Pancreas (tissue), 10 donors: ENCODE results near the gene KRTAP9-7. TPM values are rescaled to one million over a fixed set of nuclear protein-coding genes. Genes with fewer than 3 reads are reported as not detected.

Experiments used
- ATAC-seq, 4 donors: fragments of 200-7000 bp; cut with Tn5 transposase; one replicate each; pipeline versions ENCODE4 v1.8.0 to v1.9.1; 2020; ENCODE audit warnings: mild to moderate bottlenecking in 4 of 4, moderate library complexity in 4 of 4
- DNase-seq, 6 donors: peaks; one replicate each; pipeline ENCODE4 v3.0.0-alpha.2; 2020
- FAIRE-seq: peaks from 2 replicates; lab custom pipeline; 2012; peaks lifted over from hg19 to GRCh38; lab: Jason Lieb, UNC
- H3K27ac ChIP-seq, 4 donors: fragments of 200-600 bp; sonication (generic); 1 replicate in 3 of 4; 2 replicates in 1 of 4; pipeline versions ENCODE4 v1.5.0 to v1.8.0; 2020
- H3K27me3 ChIP-seq, 4 donors: fragments of 200-600 bp; one replicate each; pipeline ENCODE4 v1.8.0; 2021
- H3K36me3 ChIP-seq, 3 donors: fragments of 200-600 bp; sonication (generic) in 1 of 3; one replicate each; pipeline versions ENCODE4 v1.5.0 to v1.8.0; 2020 to 2021
- H3K4me1 ChIP-seq, 3 donors: fragments of 200-600 bp; one replicate each; pipeline ENCODE4 v1.8.0; 2021
- H3K4me3 ChIP-seq, 4 donors: fragments of 200-600 bp; sonication (generic) in 2 of 4; one replicate each; pipeline versions ENCODE4 v1.5.0 to v1.8.0; 2020 to 2021
- H3K9me3 ChIP-seq, 4 donors: fragments of 200-600 bp; one replicate each; pipeline ENCODE4 v1.8.0; 2021
- CTCF ChIP-seq, 4 donors: fragments of 200-600 bp; sonication (generic) in 3 of 4; IDR thresholded peaks; one replicate each; pipeline versions ENCODE4 v1.5.0 to v1.8.0; 2021; ENCODE audit warnings: antibody characterized with exemption in 4 of 4
- WGBS, 2 donors: extraction: QIAGEN DNeasy Blood & Tissue Kit; methylation state at CpG; one replicate each; pipeline ENCODE4 v1.1.7; 2013; 5-methylcytosine and 5-hydroxymethylcytosine counted together
- intact Hi-C, 3 donors: fragments of 100-400 bp; cut with DNase I; formaldehyde crosslinking; loops; one replicate each; pipeline versions ENCODE4 v1.11.1 to v1.14.2; 2022
- polyA plus RNA-seq, 2 donors: library from polyadenylated mRNA; stranded (reverse); fragments of 200-250 nt; gene quantifications; one replicate each; pipeline ENCODE4 v1.2.3, GENCODE V29; 2013
- total RNA-seq, 6 donors: library from RNA; stranded (reverse); fragmentation: NEBNext Ultra II Directional in 4 of 6; extraction: Animal tissue kit (Norgen Biotek cat#: 25700) in 4 of 6; gene quantifications; one replicate each; pipeline versions ENCODE4 v1.2.1 to v1.2.4, GENCODE V29; 2021 to 2023
- donor health status: healthy with polysubstance abuse.
- donor health status: DM: no; HTN: no; CAD: no; lungs with moderate emphysema.
- donor health status: DM: no; HTN: no; CAD: no.
- donor health status: control.
- donor health status: control.
- donor health status: Bipolar disorder and iron deficiency.
- donor health status: DM: yes; HTN: yes; CAD: no.
- donor health status: DM: no; HTN: no; CAD: no.
- donor health status: DM: no; HTN: no; CAD: no.
- donor health status: DM: yes; HTN: yes; CAD: no.

KRTAP9-7 gene
- total and polyA plus RNA-seq, 8 donors: not detected

- WGBS, 2 donors: 35 to 38% methylated on average over 1 of the region's 1 CpG
- no peak for TF ChIP-seq CTCF (IDR thresholded peaks at IDR 0.05)
- ATAC-seq (no peak), DNase-seq (no peak), FAIRE-seq (no peak)
- H3K27me3 ChIP-seq: no peaks in the 10 kb centered on the region
- no peak overlapping the region for H3K4me3 ChIP-seq
- H3K36me3 ChIP-seq: no peaks in the 10 kb centered on the region
- intact Hi-C loops: no loop called here
- H3K4me1 ChIP-seq: no peaks in the 10 kb centered on the region
- H3K9me3 ChIP-seq: no peaks in the 10 kb centered on the region
- H3K27ac ChIP-seq: no peak overlapping the region
Observed at GRCh38 chr17:41294016-41294415, 18.5 kb downstream of the KRTAP9-7 start.

GRCh38 chr17:41296846-41297245 is 21.3 kb downstream of the KRTAP9-7 start:
- FAIRE-seq (no peak), ATAC-seq (no peak), DNase-seq (no peak)
- H3K27me3 ChIP-seq: no peaks in the 10 kb centered on the region
- intact Hi-C loops: no loop called here
- no peaks in the 10 kb centered on the region for H3K36me3 ChIP-seq
- no peaks in the 10 kb centered on the region for H3K9me3 ChIP-seq
- 51 to 59% methylated on average over 1 of the region's 1 CpG for WGBS, 2 donors
- H3K4me1 ChIP-seq: no peaks in the 10 kb centered on the region
- H3K27ac ChIP-seq: no peak overlapping the region
- no peak overlapping the region for H3K4me3 ChIP-seq
- TF ChIP-seq CTCF (IDR thresholded peaks at IDR 0.05): no peak

- intact Hi-C loops: no loop called here
- WGBS, 2 donors: 70 to 84% methylated on average over 20 of the region's 20 CpGs
- no peak for DNase-seq
- H3K9me3 ChIP-seq: no peaks in the 10 kb centered on the region
- TF ChIP-seq CTCF (IDR thresholded peaks at IDR 0.05): no peak
- no peak overlapping the region for H3K27ac ChIP-seq
- H3K4me1 ChIP-seq: no peaks in the 10 kb centered on the region
- no peaks in the 10 kb centered on the region for H3K36me3 ChIP-seq
- FAIRE-seq: no peak
- no peaks in the 10 kb centered on the region for H3K27me3 ChIP-seq
- ATAC-seq: no peak
- no peak overlapping the region for H3K4me3 ChIP-seq
Observed at GRCh38 chr17:41298458-41299135, 23.1 kb downstream of the KRTAP9-7 start.

- H3K27ac ChIP-seq: no peak overlapping the region
- H3K36me3 ChIP-seq: no peaks in the 10 kb centered on the region
- no peaks in the 10 kb centered on the region for H3K27me3 ChIP-seq
- DNase-seq (no peak), ATAC-seq (no peak), FAIRE-seq (no peak)
- H3K9me3 ChIP-seq: no peaks in the 10 kb centered on the region
- intact Hi-C loops: no loop called here
- H3K4me1 ChIP-seq: no peaks in the 10 kb centered on the region
- H3K4me3 ChIP-seq: no peak overlapping the region
- TF ChIP-seq CTCF (IDR thresholded peaks at IDR 0.05): no peak
- 44 to 58% methylated on average over 5 of the region's 5 CpGs for WGBS, 2 donors
Observed at GRCh38 chr17:41301204-41301790, 25.8 kb downstream of the KRTAP9-7 start.
